NCI-H1048 (cell line): ENCODE results near the gene POLE2.
A peak's percentile ranks its signal among the peaks of the same experiment; 100 is the strongest.
"Not testable (repeated sequence)": the region's sequence is repeated elsewhere in the genome, so short reads cannot be mapped to it uniquely, and the experiment has no call there.

Source experiments
- DNase-seq: peaks from one replicate; lab custom pipeline; 2025; lab: John Stamatoyannopoulos, UW

Gene POLE2, protein sequence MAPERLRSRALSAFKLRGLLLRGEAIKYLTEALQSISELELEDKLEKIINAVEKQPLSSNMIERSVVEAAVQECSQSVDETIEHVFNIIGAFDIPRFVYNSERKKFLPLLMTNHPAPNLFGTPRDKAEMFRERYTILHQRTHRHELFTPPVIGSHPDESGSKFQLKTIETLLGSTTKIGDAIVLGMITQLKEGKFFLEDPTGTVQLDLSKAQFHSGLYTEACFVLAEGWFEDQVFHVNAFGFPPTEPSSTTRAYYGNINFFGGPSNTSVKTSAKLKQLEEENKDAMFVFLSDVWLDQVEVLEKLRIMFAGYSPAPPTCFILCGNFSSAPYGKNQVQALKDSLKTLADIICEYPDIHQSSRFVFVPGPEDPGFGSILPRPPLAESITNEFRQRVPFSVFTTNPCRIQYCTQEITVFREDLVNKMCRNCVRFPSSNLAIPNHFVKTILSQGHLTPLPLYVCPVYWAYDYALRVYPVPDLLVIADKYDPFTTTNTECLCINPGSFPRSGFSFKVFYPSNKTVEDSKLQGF

DNA sequence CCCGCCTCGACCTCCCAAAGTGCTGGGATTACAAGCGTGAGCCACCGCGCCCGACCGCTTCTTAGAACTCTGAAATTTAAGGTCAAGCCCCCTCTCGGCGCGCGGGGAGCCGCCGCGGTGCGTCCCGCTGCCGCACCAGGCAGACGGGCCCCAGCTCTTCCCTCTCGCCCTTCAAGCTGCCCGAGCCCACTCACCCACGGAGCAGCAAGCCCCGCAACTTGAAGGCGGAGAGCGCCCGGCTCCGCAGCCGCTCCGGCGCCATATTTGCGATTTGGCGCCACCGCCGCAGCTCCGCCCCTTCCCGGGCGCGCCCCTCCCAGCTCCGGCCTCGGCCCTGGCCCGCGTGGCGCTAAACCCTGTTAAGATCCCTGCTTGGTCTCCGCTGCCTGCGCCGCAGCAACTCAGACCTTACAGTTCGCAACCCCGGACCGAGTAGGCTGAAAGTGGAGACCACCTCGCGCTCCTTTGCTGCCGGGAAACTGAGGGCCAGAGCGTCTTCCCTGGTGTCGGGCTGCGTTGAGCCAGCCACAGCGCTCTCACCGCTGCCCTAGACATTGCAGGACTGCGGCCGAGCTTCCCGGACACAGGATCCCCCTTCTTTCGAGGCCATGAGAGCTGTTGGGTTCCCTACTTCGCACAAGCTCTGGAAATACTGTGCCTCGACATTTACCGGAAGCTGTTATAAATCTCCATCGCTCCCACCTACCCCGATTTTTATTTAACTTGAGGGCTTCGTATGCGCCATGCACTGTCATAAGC, at the start of gene POLE2:
TSS of gene POLE2 (minus strand) at position 273 of the 759 bp plus-strand sequence. CDS start at position 262, 11 bp downstream.
- DNase-seq: peak; percentile 10

DNA sequence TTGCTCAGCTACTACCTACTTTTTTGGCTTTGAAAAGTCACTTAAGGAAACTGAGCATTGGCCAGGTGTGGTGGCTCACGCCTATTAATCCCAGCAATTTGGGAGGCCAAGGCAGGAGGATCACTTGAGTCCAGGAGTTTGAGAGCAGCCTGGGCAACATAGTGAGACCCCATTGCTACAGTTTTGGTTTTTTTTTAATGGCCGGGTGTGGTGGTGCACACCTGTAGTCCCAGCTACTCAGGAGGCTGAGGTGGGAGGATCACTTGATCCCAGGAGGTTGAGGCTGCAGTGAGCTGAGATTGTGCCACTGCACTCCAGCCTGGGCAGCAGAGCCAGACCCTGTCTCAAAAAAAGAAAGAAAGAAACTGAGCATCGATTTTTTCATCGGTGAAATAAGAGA, 47.7 kb upstream of the POLE2 start:
- DNase-seq: not testable (repeated sequence)

- no peak for DNase-seq
Observed at GRCh38 chr14:49733836-49734235, 45.8 kb upstream of the POLE2 start.

DNA sequence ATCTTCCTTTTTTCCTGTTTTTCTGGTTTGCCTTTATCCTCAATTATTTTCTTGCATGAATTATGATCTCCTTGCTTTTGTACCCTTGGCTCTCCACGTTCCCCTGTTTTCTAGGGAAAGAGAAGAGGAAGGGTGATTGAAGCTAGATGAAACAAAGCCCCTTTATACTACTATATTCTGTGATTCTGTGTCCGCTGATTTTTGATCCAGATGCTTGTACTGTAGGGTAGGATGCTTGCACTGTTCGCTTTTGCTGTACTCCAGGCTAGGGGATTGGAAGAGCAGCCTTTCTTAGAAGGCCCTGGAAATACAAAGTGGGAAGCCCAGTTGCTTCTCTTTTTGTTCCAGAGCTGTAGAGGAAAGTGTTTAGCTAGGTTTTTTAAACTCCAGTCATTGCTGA, 44.9 kb upstream of the POLE2 start:
- no peak for DNase-seq

GRCh38 chr14:49727171-49727570, 39.2 kb upstream of the POLE2 start:
- DNase-seq: no peak

- not testable (repeated sequence) for DNase-seq
Observed at GRCh38 chr14:49721733-49722435, 33.9 kb upstream of the POLE2 start.

- DNase-seq: no peak
Observed at GRCh38 chr14:49720744-49721143, 32.7 kb upstream of the POLE2 start.

DNA sequence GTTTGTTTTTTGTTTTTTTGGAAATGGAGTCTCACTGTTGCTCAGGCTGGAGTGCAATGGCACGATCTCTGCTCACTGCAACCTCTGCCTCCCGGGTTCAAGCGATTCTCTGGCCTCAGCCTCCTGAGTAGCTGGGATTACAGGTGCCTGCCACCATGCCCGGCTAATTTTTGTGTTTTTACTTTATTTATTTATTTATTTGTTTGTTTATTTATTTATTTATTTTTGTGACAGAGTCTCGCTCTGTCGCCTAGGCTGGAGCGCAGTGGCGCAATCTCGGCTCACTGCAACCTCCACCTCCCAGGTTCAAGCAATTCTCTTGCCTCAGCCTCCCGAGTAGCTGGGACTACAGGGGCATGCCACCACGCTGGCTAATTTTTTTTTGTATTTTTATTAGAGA, 23.0 kb upstream of the POLE2 start:
- not testable (repeated sequence) for DNase-seq

DNA sequence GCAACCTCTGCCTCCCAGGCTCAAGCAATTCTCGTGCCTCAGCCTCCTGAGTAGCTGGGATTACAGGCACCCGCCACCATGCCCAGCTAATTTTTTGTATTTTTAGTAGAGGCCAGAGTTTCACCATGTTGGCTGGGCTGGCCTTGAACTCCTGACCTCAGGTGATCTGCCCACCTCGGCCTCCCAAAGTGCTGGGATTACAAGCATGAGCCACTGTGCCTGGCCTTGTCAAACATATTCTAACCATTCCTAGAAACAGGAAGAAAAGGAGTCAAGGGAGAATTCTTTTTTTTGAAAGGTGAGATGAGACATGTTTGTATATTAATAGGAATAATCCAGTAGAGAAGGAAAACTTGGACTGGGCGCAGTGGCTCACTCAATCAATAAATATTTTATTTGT, 16.5 kb upstream of the POLE2 start:
- DNase-seq: not testable (repeated sequence)

GRCh38 chr14:49703965-49704364, 16.0 kb upstream of the POLE2 start:
- no peak for DNase-seq

DNA sequence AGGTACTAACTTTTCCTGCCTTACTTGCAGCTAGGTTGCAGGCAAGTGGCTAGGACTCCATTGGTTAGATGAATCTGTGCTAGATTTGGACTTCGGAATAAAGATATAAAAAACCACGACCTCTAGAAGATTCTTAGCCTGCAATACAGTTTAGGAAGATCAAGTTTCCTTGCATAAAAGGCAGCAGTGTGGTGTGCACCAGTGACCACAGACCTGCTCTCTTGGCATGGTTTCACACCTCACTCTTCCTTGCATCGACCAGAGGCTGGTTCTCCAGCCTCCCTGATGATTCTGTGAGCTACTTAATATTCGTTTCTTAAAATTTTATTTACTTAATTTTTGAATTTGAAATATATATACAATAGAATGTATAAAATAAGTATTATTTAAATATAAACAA, 14.7 kb upstream of the POLE2 start:
- no peak for DNase-seq

GRCh38 chr14:49693735-49694124, 5.7 kb upstream of the POLE2 start:
- DNase-seq: not testable (repeated sequence)

DNA sequence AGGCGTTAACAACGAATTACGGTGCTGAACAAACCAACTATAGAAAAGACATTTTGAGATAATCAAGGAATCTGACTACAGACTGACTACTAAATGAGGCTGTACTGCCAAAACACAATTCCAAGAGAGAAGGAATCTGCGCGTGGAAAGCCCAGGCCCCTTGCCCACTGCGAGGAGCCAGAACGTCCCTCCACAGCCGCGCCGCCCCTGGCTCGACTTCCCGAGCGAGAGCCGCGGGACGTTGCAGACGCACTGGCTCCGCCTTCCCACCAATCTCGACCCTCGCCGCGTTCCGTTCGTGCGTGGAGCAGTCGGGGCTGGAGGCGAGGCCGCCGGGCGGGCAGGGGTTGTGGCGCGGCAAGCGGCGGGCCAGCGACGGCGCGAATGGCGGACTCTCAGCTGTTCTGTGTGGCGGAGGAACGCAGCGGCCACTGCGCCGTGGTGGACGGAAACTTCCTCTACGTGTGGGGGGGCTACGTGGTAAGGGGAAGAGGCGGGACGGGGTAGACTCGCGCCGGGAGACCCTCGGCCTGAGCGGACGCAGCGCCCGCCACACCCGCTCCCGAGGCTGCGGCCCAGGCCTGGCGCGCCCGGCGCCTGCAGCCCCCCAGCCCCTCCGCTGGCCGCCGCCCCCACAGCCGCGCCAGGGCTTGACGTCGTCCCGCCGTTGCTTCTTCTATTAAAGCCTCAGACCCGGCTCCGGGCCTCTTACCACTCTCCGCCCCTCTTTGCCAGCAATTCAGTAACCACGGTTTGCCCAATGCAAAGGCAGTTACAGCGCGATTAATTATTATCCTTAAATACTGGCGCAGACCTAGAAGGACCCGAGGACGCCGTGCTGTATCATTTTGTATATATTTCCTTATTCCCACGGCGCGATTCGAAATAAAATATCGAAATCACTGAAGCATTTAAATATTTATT, 5.1 kb upstream of the POLE2 start, which contains the start of gene KLHDC1:
TSS of gene KLHDC1 (plus strand) at position 310 of the 924 bp plus-strand sequence. CDS start at position 385, 75 bp downstream.
- DNase-seq: peak; percentile 23

DNA sequence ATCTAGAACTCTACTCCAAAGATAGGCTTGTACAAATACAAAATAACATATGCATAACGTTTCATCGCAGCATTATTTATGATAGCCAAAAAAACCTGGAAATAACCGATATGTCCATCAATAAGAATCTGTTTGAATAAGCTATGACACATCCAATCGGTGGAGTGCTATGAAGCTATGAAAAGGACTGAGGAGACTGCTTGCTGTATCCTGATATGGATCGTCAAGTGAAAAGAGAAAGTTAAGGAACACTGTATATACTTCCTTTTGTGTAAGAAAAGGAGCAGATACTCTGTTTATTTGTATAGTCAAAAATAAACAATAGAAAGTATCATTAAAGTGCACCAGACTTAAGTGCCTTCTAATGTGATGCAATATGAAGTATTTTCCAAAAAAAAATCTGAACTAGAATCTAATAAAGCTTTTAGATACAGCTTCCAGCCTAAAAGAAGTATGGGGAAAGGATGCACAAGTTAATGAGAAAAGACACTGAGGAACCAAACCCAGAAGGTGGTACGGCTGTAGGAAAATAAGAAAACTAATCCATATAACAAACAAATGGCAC, 4.3 kb upstream of the POLE2 start:
- no peak for DNase-seq

GRCh38 chr14:49691031-49691430, 3.0 kb upstream of the POLE2 start:
- no peak for DNase-seq

- DNase-seq: no peak
Observed at GRCh38 chr14:49688701-49689030, 652 bp upstream of the POLE2 start.

DNA sequence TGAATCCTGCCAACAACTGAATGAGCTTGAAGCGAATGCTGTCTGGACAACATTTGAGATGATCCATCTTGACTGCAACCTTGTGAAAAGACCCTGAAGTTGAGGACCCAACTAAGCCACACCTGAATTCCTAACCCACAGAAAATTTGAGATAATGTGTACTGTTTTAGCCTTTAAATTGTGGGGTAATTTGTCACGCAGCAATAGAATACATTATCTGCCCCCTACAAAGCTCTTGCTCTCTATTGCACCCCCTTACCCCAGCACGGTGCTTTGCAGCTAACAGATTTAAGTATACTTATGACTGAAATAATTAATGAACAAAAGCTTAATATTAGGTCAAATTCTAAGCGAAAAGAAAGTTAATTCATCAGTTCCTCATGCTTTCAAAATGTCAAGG, 1.6 kb downstream of the POLE2 start:
- no peak for DNase-seq

DNA sequence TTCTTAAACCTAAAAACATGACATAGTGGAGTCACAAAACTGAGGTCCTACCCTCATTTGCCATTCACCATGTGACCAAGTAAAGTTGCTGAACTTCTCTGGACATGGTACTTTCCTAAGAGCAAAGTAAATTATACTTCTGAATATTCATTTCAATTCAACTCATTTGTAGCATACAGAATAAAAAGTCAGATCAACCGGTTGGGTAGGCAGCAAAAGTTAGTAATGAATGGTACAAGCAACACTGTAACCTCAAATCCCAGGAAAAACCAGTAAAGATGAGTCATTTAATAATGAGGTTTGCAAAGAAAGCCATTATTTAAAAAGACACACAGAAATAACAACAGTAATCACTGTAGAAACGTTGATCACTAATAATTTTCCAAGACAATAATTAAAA, 8.7 kb downstream of the POLE2 start:
- no peak for DNase-seq

DNA sequence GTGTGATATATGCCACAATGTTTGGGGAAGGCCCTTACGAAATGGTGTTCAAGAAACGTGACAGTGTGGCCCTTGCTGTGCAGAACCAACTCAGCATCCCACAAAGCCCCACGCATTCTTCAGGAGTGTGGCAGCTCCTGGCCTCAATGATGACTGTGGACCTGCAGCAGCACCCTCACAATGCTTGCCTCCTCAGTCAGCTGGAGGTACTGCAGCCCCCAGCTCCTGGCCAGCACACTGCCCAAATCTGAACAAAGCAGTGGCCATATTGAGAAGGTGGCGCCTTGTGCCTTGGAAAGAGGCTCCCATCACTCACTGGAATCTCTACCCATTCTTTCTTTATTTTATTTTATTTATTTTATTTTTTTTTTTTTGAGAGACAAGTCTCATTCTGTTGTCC, 10.4 kb downstream of the POLE2 start:
- no peak for DNase-seq

DNA sequence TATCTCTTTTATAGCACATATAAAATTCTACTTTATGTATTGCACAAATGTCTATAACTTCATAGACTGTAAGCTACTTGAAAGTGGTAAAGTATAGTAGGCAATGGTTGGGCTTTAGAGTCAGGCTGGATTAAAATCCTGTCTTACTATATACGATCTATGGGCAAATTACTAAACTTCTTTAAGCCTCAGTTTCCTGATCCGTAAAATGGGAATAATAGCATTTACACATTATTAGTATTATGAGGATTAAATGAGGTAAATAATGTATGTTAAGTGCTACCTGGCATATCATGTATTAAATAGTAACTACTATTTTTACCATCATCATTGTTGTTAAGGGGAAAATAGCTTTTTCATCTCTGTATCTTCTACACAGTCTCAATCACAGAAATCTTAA, 14.4 kb downstream of the POLE2 start:
- no peak for DNase-seq

- DNase-seq: no peak
Observed at GRCh38 chr14:49670475-49670874, 17.5 kb downstream of the POLE2 start.
